Activated B cell treated with CpG ODN at 0.5 μM for 24 hours (primary cell): ENCODE data around the gene MST1R. TPM values are rescaled to one million over a fixed set of nuclear protein-coding genes. Genes with fewer than 3 reads are reported as not detected.

Experiments
- ATAC-seq: fragments of 200-7000 bp; cut with Tn5 transposase; one replicate; pipeline ENCODE4 v1.10.0; 2021; ENCODE audit warnings: low read depth, mild to moderate bottlenecking, moderate library complexity
- CTCF ChIA-PET: fragments of 350-600 bp; sonication (Branson Sonifier 250); formaldehyde crosslinking; loops from one replicate; lab custom pipeline; 2021; ENCODE audit warnings: antibody characterized with exemption; lab: Charles Lee
- POLR2A ChIA-PET: fragments of 350-600 bp; sonication (Branson Sonifier 250); formaldehyde crosslinking; loops from one replicate; lab custom pipeline; 2021; ENCODE audit warnings: antibody characterized with exemption; lab: Charles Lee
- DNase-seq: peaks from one replicate; pipeline ENCODE4 v3.0.0; 2022
- H3K27ac Mint-ChIP-seq: one replicate; pipeline ENCODE4 v1.8.0; 2020; ENCODE audit warnings: mixed read lengths
- H3K27me3 Mint-ChIP-seq: one replicate; pipeline ENCODE4 v1.8.0; 2021; ENCODE audit warnings: mixed read lengths
- H3K36me3 Mint-ChIP-seq: one replicate; pipeline ENCODE4 v1.8.0; 2021; ENCODE audit warnings: low read depth, mixed read lengths
- H3K4me1 Mint-ChIP-seq: one replicate; pipeline ENCODE4 v1.8.0; 2021; ENCODE audit warnings: mixed read lengths
- H3K4me3 Mint-ChIP-seq: one replicate; pipeline ENCODE4 v1.8.0; 2020; ENCODE audit warnings: mild to moderate bottlenecking, mixed read lengths
- H3K9me3 Mint-ChIP-seq: one replicate; pipeline ENCODE4 v1.8.0; 2020; ENCODE audit warnings: mixed read lengths
- intact Hi-C: fragments of 100-400 bp; cut with micrococcal nuclease; formaldehyde crosslinking; loops from one replicate; pipeline ENCODE4 v1.15.1; 2024
- total RNA-seq: library from RNA; stranded (reverse); gene quantifications from 2 replicates; pipeline ENCODE4 v1.2.3, GENCODE V29; 2022
- TF ChIP-seq, protein P1 (sequence below): fragments of 200-600 bp; IDR thresholded peaks from one replicate; pipeline ENCODE4 v1.8.0; 2022; ENCODE audit warnings: antibody characterized with exemption, mild to moderate bottlenecking

The MST1R gene
- total RNA-seq, 1 donor from 2014 or later = 1.6 TPM

DNA sequence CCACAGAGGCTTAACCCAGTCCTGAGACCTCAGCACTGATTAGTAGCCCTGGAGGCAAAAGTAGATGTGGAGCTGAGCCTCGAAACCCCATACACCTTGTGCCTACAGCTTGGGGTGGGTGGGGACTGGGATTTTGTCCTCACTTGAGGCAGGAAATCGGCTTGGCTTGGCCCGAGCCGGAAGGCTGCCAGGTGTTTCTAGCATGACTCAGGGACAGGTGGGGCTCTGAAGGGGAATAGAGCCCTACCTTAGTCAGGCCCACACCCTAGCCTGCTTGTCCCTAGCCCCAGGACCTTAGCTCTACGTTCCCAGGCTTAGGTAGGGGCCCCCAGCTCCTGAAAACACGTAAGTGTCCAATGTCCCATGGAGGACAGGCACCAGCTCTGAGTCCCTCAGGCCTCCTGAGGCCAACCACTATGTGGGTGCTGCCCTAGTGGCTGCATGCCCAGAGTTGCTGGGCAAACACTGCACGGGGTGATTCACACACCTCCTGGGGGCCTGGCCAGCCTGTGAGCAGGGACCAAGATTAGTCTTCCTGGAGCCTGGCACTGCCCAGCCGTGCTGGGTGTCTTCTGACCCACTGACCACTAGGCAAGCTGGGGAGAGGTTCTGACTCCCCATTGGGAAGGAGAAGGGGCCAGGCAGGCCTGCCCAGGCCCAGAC, 3.1 kb downstream of the MST1R start:
- CTCF ChIA-PET = no interaction called here
- TF ChIP-seq, protein P1, sequence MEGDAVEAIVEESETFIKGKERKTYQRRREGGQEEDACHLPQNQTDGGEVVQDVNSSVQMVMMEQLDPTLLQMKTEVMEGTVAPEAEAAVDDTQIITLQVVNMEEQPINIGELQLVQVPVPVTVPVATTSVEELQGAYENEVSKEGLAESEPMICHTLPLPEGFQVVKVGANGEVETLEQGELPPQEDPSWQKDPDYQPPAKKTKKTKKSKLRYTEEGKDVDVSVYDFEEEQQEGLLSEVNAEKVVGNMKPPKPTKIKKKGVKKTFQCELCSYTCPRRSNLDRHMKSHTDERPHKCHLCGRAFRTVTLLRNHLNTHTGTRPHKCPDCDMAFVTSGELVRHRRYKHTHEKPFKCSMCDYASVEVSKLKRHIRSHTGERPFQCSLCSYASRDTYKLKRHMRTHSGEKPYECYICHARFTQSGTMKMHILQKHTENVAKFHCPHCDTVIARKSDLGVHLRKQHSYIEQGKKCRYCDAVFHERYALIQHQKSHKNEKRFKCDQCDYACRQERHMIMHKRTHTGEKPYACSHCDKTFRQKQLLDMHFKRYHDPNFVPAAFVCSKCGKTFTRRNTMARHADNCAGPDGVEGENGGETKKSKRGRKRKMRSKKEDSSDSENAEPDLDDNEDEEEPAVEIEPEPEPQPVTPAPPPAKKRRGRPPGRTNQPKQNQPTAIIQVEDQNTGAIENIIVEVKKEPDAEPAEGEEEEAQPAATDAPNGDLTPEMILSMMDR = no peak

DNA sequence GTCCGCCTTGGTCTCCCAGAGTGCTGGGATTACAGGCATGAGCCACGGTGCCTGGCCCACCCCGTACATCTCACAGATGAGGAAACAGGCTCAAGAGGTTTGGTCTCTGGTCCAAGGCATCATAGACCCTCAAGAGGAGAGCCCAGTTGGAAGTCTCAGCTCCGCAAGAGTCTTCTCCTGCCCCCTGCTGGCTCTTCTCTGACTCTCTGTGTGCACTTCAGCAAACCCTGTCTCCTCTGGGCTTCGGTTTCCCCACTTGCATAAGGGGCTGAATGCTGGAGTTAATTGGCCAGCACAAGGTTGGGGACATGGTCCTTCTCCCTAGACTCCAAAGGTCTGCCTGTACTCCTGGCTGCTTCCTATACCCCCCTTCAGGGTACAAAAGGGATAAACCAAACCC, 3.9 kb downstream of the MST1R start:
- ChIA-PET POLR2A (no interaction called here), CTCF (interaction anchor here (0.6 to 1.3 kb wide), 2 partner anchors 61 to 124 kb away, joined by 3 read pairs; no protein-coding TSS in a partner anchor)
- TF ChIP-seq, protein P1 = no peak
- Mint-ChIP-seq H3K9me3 (no peaks in the 10 kb centered on the region), H3K36me3 (no peaks in the 10 kb centered on the region), H3K4me1 (peaks cover 9% of the 10 kb centered on the region), H3K27me3 (no peaks in the 10 kb centered on the region), H3K4me3 (no peak overlapping the region), H3K27ac (no peak overlapping the region)
- intact Hi-C loops = no loop called here
- ATAC-seq (no peak), DNase-seq (no peak)

More for the DNA sequence above, 3.1 kb downstream of the MST1R start:
- H3K4me3 Mint-ChIP-seq = no peak overlapping the region
- no peak for DNase-seq
- H3K27me3 Mint-ChIP-seq = no peaks in the 10 kb centered on the region
- POLR2A ChIA-PET = no interaction called here
- no peaks in the 10 kb centered on the region for H3K36me3 Mint-ChIP-seq
- no peak overlapping the region for H3K27ac Mint-ChIP-seq
- intact Hi-C loops = no loop called here
- no peak for ATAC-seq
- H3K4me1 Mint-ChIP-seq = peaks cover 16% of the 10 kb centered on the region
- H3K9me3 Mint-ChIP-seq = no peaks in the 10 kb centered on the region

DNA sequence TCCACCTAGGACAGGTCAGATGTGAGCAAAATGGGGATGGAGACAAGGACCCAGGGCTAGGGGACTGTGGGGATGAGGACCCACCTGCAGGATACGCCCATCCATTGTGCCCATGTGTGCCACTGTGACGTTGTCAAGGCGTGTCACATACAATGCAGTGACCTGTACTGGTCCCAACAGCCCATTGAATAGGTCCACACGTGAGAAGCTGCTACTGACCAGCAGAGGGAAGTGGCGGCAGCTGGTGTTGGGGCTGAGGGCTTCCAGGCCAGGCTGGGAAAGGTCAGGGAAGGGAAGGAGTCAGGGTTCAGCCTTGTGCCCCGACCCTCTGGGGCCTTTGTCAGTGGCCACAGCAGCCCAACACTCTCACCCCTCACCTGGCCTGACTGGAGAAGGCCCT, 4.7 kb downstream of the MST1R start:
- H3K36me3 Mint-ChIP-seq = no peaks in the 10 kb centered on the region

DNA sequence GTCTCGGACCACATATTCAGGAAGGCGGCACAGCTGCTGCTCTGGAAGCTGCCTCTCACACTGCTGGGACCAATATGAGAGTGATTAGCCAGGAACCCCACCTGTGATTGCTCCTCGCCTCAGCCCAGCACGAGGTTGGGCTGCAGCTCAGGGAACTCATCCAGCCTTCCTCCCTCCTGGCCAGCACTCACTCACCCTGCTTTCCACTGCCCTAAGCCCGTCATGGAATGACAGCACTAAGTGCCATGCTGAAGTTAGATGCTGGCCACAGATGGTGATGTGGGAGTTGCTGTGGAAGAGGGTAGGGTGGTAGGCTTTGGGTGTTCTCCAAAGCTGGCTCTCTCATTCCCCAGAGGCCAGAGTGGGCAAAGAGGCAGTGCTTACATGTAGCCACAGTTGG, 7.3 kb downstream of the MST1R start:
- intact Hi-C loops = no loop called here
- Mint-ChIP-seq H3K36me3 (no peaks in the 10 kb centered on the region), H3K4me1 (no peaks in the 10 kb centered on the region), H3K27me3 (no peaks in the 10 kb centered on the region), H3K27ac (no peak overlapping the region), H3K9me3 (no peaks in the 10 kb centered on the region), H3K4me3 (no peak overlapping the region)
- ATAC-seq (no peak), DNase-seq (no peak)
- ChIA-PET POLR2A (interaction anchor here (0.6 kb wide), 1 partner anchor 821 kb away, joined by 3 read pairs; no protein-coding TSS in a partner anchor), CTCF (no interaction called here)
- TF ChIP-seq, protein P1 = no peak

More for the DNA sequence above, 4.7 kb downstream of the MST1R start:
- ChIA-PET POLR2A (no interaction called here), CTCF (interaction anchor here (1.3 kb wide), 1 partner anchor 60 kb away, joined by 3 read pairs; no protein-coding TSS in a partner anchor)
- ATAC-seq = no peak
- intact Hi-C loops = no loop called here
- H3K27ac Mint-ChIP-seq = no peak overlapping the region
- no peaks in the 10 kb centered on the region for H3K27me3 Mint-ChIP-seq
- peaks cover 2% of the 10 kb centered on the region for H3K4me1 Mint-ChIP-seq
- no peaks in the 10 kb centered on the region for H3K9me3 Mint-ChIP-seq
- no peak overlapping the region for H3K4me3 Mint-ChIP-seq
- TF ChIP-seq, protein P1 = no peak
- no peak for DNase-seq

DNA sequence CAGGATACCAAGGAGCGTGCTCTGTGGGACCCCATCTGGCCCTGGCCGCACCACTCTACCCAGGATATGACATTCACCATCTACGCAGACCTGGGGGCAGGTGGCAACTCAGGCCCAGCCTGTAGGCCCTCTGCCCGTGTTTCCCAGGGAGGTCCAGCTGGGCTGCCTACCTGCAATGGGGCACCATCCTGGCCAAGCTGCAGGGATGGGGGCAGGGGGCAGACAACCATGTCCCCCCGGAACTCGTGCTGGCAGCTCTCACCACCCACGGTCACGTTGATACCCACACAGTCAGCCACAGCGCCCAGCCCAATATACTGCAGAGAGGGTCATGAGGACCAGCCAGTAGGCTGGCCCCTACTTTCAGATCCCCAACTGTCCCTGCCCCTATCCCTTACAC, 7.9 kb downstream of the MST1R start:
- Mint-ChIP-seq H3K4me3 (no peak overlapping the region), H3K4me1 (no peaks in the 10 kb centered on the region), H3K9me3 (no peaks in the 10 kb centered on the region), H3K27me3 (no peaks in the 10 kb centered on the region), H3K27ac (no peak overlapping the region), H3K36me3 (no peaks in the 10 kb centered on the region)
- no peak for ATAC-seq
- CTCF ChIA-PET = no interaction called here
- intact Hi-C loops = no loop called here
- DNase-seq = no peak
- POLR2A ChIA-PET = no interaction called here
- TF ChIP-seq, protein P1 = no peak
